GM12892 (cell line): ENCODE data around the gene G2E3.

Experiments used
- POLR2A ChIP-seq: IDR thresholded peaks from 2 replicates; pipeline ENCODE4 v1.6.1; 2011; ENCODE audit warnings: low read depth, low read length, control low read depth
- POLR2AphosphoS5 ChIP-seq: IDR thresholded peaks from 2 replicates; pipeline ENCODE4 v1.6.1; 2011; ENCODE audit warnings: low read depth, low read length, control low read depth
- TAF1 ChIP-seq: IDR thresholded peaks from 2 replicates; pipeline ENCODE4 v1.6.1; 2011; ENCODE audit warnings: low read depth, mild to moderate bottlenecking, control low read depth, low read length, borderline replicate concordance

GRCh38 chr14:30560581-30560980, 1.6 kb downstream of the G2E3 start:
- TF ChIP-seq TAF1 (no peak), POLR2AphosphoS5 (no peak), POLR2A (no peak)
